ENCODE data around the gene EFNA5.

The EFNA5 gene

DNA sequence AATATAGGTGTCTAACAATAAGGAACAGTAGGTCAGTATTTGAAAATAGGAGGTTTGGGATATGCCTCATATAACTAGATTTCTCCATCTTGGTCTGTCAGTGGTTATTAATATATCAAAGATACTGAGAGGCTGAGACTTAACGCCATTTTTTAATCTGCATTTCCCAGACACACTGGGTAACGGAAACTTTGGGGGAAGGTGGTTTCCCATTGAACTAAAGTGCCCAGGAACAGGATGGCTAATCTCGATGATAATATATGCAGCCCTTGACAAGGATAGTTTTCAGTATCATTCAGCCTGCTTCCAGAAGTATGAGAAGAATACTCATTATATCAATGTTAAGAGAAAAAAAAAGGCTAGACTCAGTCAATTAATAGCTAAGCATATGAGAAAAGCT, 30.7 kb downstream of the EFNA5 start:
- DNase-seq = no peak

DNA sequence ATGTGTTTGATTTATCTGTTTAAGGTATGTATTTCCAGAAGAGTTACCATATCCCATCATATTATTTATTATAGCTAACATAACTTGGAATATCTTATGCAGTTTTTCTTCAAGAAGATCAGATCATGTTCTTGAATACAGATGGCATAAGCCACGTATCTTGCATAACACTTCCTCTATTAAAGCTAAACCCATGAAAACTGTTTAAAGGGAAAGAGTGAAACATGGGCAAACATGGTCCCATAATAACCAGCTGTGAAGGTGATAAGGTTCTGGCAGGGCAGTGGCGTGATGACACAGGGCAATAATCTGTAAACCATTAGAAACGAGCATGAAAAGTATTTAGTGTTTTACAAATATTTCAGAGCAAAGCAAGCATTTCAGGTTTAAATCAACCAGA, 34.2 kb downstream of the EFNA5 start:
- no peak for DNase-seq

DNA sequence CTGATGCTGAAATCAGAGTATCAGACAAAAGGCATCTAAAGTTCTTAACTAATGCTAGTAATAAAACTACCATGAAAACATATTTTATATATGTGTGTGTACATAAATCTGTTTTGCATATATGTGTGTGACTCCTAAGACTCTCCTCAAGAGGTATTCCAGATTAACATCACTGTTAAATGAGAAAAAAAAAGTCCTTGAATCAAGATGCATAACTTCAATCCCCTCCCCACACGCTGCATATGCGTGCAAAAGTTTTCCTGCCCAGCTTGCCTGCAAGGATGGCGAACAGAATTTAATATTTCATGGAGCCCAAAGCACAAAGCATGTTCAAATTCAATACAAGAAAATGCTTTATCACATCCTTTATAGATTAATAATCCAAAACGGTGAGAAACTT, 34.7 kb downstream of the EFNA5 start:
- DNase-seq = no peak

GRCh38 chr5:107634981-107635848, 35.5 kb downstream of the EFNA5 start:
- DNase-seq = no peak

GRCh38 chr5:107633171-107633901, 37.4 kb downstream of the EFNA5 start:
- DNase-seq = no peak

- DNase-seq = no peak
Observed at GRCh38 chr5:107631805-107632362, 38.9 kb downstream of the EFNA5 start.

GRCh38 chr5:107630184-107630583, 40.6 kb downstream of the EFNA5 start:
- DNase-seq = no peak

DNA sequence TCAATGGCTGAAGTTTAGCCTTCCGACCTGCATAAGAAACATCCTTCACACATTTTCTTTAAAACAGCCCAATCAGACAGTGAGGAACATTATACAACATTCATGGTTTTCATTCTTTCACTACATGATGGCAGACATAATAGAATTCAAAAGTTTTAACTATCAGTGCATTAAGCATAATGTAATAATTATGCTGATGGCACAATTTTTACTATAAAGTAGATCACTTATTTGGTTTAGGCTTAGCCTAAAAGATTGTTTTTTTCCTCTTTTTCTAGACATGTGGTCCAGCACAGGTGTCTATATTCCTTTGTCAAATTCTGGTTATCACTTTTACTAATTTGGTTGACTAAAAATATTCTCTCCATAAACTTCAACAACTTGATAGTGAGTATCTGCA, 46.5 kb downstream of the EFNA5 start:
- DNase-seq = no peak

DNA sequence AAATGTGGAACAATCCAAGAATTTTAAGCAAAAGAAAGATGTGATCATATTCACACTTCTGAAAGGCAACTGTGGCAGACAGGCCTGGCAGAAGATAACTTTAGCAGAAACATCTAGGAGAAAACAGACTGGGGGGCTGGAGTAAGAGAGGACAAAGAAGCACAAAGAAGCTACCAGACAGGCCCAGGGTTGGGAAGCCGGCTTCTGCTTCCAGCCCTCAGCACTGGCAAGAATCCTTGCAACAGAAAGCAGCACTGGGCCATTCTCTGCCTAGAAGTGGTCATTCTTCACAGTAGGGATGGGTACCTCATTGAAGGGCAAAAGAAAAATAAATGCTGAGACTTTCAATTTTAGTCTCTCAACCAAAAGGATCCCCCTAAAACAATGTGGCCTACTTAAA, 49.6 kb downstream of the EFNA5 start:
- no peak for DNase-seq

GRCh38 chr5:107619781-107620180, 51.0 kb downstream of the EFNA5 start:
- DNase-seq = no peak

DNA sequence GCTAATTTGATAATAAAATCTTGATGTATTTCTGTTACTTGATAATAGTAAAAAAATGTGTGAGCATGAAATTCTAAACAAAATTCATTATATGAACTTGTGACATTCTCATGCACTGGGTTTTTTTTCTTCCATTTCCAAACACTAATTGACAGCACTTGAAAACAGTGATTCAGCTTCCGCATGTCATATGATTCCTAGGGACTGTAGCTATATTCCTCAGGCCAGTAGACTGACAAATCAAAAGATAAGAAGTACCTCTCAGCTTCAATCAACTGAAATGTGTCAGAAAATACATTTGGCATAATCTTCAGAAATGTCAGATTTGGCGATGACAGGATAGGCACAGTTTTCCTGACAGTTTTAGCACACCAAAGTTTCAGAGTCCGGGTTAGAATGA, 52.5 kb downstream of the EFNA5 start:
- DNase-seq = no peak

GRCh38 chr5:107617052-107617451, 53.7 kb downstream of the EFNA5 start:
- no peak for DNase-seq

DNA sequence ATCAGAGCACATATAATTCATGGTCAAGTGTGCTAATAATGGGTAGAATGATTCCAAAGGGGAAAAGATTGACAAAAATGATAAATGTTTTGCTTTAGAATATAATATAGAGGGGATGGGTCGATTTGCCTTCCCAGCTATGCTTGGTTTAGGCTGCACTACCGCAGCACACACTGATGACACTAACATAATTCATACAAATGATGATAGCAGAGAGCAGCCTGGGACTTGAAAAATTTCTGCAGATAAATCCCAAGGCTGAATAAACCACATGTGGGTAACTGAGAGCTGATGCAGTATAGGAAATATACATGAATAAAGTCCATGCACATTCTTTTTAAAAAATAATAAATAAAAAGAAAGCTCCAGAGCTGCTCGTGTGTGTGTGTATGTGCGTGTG, 54.5 kb downstream of the EFNA5 start:
- no peak for DNase-seq

- no peak for DNase-seq
Observed at GRCh38 chr5:107615299-107615817, 55.4 kb downstream of the EFNA5 start.

GRCh38 chr5:107612541-107612940, 58.2 kb downstream of the EFNA5 start:
- no peak for DNase-seq

DNA sequence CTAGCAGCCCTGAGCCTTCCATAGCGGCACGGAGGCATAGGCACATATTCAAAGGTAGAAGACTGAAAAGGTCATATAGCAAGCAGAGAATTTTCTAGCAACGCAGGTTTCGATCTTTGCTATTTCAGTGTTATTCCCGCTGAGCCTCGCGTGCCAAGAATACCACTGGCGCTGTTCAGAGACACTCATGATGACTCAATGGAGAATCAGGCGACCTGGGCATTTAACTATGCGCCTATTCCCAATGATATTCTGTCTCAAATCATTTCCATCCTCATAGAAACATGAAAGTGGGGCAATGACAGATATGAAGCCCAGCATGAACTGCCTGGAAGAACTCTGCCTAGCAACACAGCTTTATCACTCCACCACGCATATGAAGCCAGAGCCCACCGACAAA, 59.9 kb downstream of the EFNA5 start:
- DNase-seq = no peak

DNA sequence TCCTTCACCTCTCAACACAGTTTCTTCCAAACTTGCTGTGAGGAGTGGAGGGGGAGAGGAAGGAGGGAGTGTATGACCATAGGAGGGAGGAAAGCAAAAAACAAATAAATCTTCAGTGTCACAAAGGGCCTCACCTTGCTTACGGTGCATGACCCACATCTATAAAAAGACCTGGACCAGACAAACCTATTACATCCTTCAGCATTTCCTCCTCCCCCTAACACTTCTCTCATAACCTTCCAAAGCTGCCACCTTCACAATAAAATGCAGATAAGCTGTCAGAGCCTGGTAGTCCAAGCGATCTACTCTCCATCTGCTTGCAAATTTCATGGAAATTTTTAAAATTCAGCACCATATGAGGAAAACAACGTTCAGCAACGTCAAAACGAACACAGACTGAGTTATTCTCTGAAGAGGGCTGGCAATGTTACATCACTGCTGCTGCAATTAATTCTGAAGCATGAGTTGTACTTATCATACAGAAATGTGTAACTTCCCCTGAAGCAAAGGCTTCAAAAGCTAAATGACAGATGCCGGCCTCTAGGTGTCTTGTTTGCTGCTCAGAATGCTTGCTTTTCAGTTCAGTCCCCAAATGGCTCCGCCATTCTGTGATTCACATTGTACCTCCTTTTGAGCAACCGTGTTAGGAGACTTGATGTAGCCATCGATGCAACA, 62.9 kb downstream of the EFNA5 start:
- DNase-seq = no peak

- DNase-seq = no peak
Observed at GRCh38 chr5:107607196-107607595, 63.5 kb downstream of the EFNA5 start.

- no peak for DNase-seq
Observed at GRCh38 chr5:107605596-107606125, 65.1 kb downstream of the EFNA5 start.

- DNase-seq = no peak
Observed at GRCh38 chr5:107604990-107605389, 65.7 kb downstream of the EFNA5 start.

GRCh38 chr5:107604146-107604910, 66.4 kb downstream of the EFNA5 start:
- DNase-seq = no peak

- no peak for DNase-seq
Observed at GRCh38 chr5:107603349-107603748, 67.4 kb downstream of the EFNA5 start.

Measured in activated gamma-delta T cell (primary cell).